Measurements from ENCODE around the gene SIDT2. TPM values are rescaled to one million over a fixed set of nuclear protein-coding genes. Genes with fewer than 3 reads are reported as not detected.
A peak's percentile ranks its signal among the peaks of the same experiment; 100 is the strongest.

SIDT2 gene
- total RNA-seq, 1 donor from 2014 or later = 3.2 TPM

GRCh38 chr11:117188620-117189081, 10.1 kb downstream of the SIDT2 start:
- DNase-seq (ENCODE audit: low read depth) (no peak), FAIRE-seq (no peak)
- no peak overlapping the region for H3K4me3 ChIP-seq (ENCODE audit: low read depth, low read length)
- H3K36me3 ChIP-seq (ENCODE audit: control insufficient read depth, insufficient read depth, low read length) = peaks cover 28% of the 10 kb centered on the region
- H3K27me3 ChIP-seq (ENCODE audit: control insufficient read depth, insufficient read depth, low read length) = no peaks in the 10 kb centered on the region
- no peak for TF ChIP-seq CTCF (IDR thresholded peaks at IDR 0.05; ENCODE audit: insufficient read depth, low read length, severe bottlenecking)

- FAIRE-seq = peak; percentile 47
- Histone ChIP-seq H3K36me3 (ENCODE audit: control insufficient read depth, insufficient read depth, low read length) (peaks cover 26% of the 10 kb centered on the region), H3K27me3 (ENCODE audit: control insufficient read depth, insufficient read depth, low read length) (no peaks in the 10 kb centered on the region), H3K4me3 (ENCODE audit: low read depth, low read length) (no peak overlapping the region)
- no peak for DNase-seq (ENCODE audit: low read depth)
- TF ChIP-seq CTCF (IDR thresholded peaks at IDR 0.05; ENCODE audit: insufficient read depth, low read length, severe bottlenecking) = no peak
These were observed 10.8 kb downstream of the SIDT2 start for GRCh38 chr11:117189191-117189940.

- TF ChIP-seq CTCF (IDR thresholded peaks at IDR 0.05; ENCODE audit: insufficient read depth, low read length, severe bottlenecking) = no peak
- Histone ChIP-seq H3K36me3 (ENCODE audit: control insufficient read depth, insufficient read depth, low read length) (peaks cover 26% of the 10 kb centered on the region), H3K4me3 (ENCODE audit: low read depth, low read length) (no peak overlapping the region), H3K27me3 (ENCODE audit: control insufficient read depth, insufficient read depth, low read length) (no peaks in the 10 kb centered on the region)
- no peak for FAIRE-seq
- DNase-seq (ENCODE audit: low read depth) = no peak
These were observed 11.5 kb downstream of the SIDT2 start for GRCh38 chr11:117189941-117190544.

- H3K4me3 ChIP-seq (ENCODE audit: low read depth, low read length) = no peak overlapping the region
- peaks cover 24% of the 10 kb centered on the region for H3K36me3 ChIP-seq (ENCODE audit: control insufficient read depth, insufficient read depth, low read length)
- FAIRE-seq (no peak), DNase-seq (ENCODE audit: low read depth) (no peak)
- H3K27me3 ChIP-seq (ENCODE audit: control insufficient read depth, insufficient read depth, low read length) = no peaks in the 10 kb centered on the region
- TF ChIP-seq CTCF (IDR thresholded peaks at IDR 0.05; ENCODE audit: insufficient read depth, low read length, severe bottlenecking) = no peak
These were observed 13.3 kb downstream of the SIDT2 start for GRCh38 chr11:117191680-117192400.

- H3K4me3 ChIP-seq (ENCODE audit: low read depth, low read length) = no peak overlapping the region
- H3K27me3 ChIP-seq (ENCODE audit: control insufficient read depth, insufficient read depth, low read length) = no peaks in the 10 kb centered on the region
- no peak for TF ChIP-seq CTCF (IDR thresholded peaks at IDR 0.05; ENCODE audit: insufficient read depth, low read length, severe bottlenecking)
- peaks cover 24% of the 10 kb centered on the region for H3K36me3 ChIP-seq (ENCODE audit: control insufficient read depth, insufficient read depth, low read length)
- peak; percentile 36 for FAIRE-seq
- no peak for DNase-seq (ENCODE audit: low read depth)
These were observed 13.9 kb downstream of the SIDT2 start for GRCh38 chr11:117192401-117192875.

Measured in bronchial epithelial cell (primary cell).